GM06990 (cell line): ENCODE data around the gene SAT2.
"Not testable (repeated sequence)": the region's sequence is repeated elsewhere in the genome, so short reads cannot be mapped to it uniquely, and the experiment has no call there.

ENCODE experiments used
- DNase-seq: peaks from one replicate; pipeline ENCODE4 v3.0.0-alpha.2; 2011; ENCODE audit not compliant: insufficient read length; ENCODE audit errors: extremely low read depth
- H3K27me3 ChIP-seq: replicated peaks from 2 replicates; pipeline ENCODE4 v1.6.0; 2011; ENCODE audit warnings: low read length; ENCODE audit not compliant: control insufficient read depth, insufficient read depth
- H3K36me3 ChIP-seq: 2 replicates; pipeline ENCODE4 v1.5.1; 2011; ENCODE audit warnings: low read length; ENCODE audit not compliant: control insufficient read depth, insufficient read depth
- H3K4me3 ChIP-seq: replicated peaks from 2 replicates; pipeline ENCODE4 v1.5.1; 2011; ENCODE audit warnings: low read depth, mild to moderate bottlenecking, control low read depth, low read length
- CTCF ChIP-seq: IDR thresholded peaks from 2 replicates; pipeline ENCODE4 v1.5.1; 2011; ENCODE audit warnings: low read length, control low read depth, mild to moderate bottlenecking, inconsistent platforms; ENCODE audit not compliant: insufficient read depth, poor library complexity, severe bottlenecking

The SAT2 gene

GRCh38 chr17:7613769-7614424 is 13.7 kb downstream of the SAT2 start:
- no peak for DNase-seq
- peaks cover 5% of the 10 kb centered on the region for H3K36me3 ChIP-seq
- peak; percentile 12 for TF ChIP-seq CTCF
- H3K27me3 ChIP-seq, result no peaks in the 10 kb centered on the region
- peak overlapping the region; percentile 96 for H3K4me3 ChIP-seq

GRCh38 chr17:7612294-7612640 is 15.4 kb downstream of the SAT2 start:
- no peaks in the 10 kb centered on the region for H3K27me3 ChIP-seq
- H3K36me3 ChIP-seq, result peaks cover 5% of the 10 kb centered on the region
- no peak for DNase-seq
- no peak overlapping the region for H3K4me3 ChIP-seq
- TF ChIP-seq CTCF, result no peak

- no peak overlapping the region for H3K4me3 ChIP-seq
- H3K27me3 ChIP-seq, result no peaks in the 10 kb centered on the region
- DNase-seq, result no peak
- H3K36me3 ChIP-seq, result peaks cover 5% of the 10 kb centered on the region
- TF ChIP-seq CTCF, result no peak
Measured at GRCh38 chr17:7611635-7612293, 15.9 kb downstream of the SAT2 start.

GRCh38 chr17:7610641-7611040 is 17.0 kb downstream of the SAT2 start:
- no peak for DNase-seq
- TF ChIP-seq CTCF, result no peak
- no peak overlapping the region for H3K4me3 ChIP-seq
- no peaks in the 10 kb centered on the region for H3K27me3 ChIP-seq
- H3K36me3 ChIP-seq, result peaks cover 7% of the 10 kb centered on the region

- no peak for TF ChIP-seq CTCF
- H3K36me3 ChIP-seq, result peaks cover 20% of the 10 kb centered on the region
- no peak for DNase-seq
Measured at GRCh38 chr17:7606280-7606679, 21.3 kb downstream of the SAT2 start.

GRCh38 chr17:7597561-7597960 is 30.1 kb downstream of the SAT2 start:
- H3K4me3 ChIP-seq, DNase-seq, H3K27me3 ChIP-seq: not testable (repeated sequence)
- peaks cover 27% of the 10 kb centered on the region for H3K36me3 ChIP-seq

More at GRCh38 chr17:7606280-7606679, 21.3 kb downstream of the SAT2 start:
- H3K4me3 ChIP-seq, result no peak overlapping the region
- no peaks in the 10 kb centered on the region for H3K27me3 ChIP-seq
